Measurements from ENCODE around the gene C4A.
"Not testable (repeated sequence)": the region's sequence is repeated elsewhere in the genome, so short reads cannot be mapped to it uniquely, and the experiment has no call there.

The C4A gene

GRCh38 chr6:31958412-31958740, 23.5 kb upstream of the C4A start:
- no peak for DNase-seq (ENCODE audit: low read depth)
- H3K4me3 ChIP-seq (ENCODE audit: low read depth, low read length) = peak overlapping the region; percentile 100

- peak within 1 kb of the TSS; percentile 100 for H3K4me3 ChIP-seq (ENCODE audit: low read depth, low read length)
- peak; percentile 92 for DNase-seq (ENCODE audit: low read depth)
Measured at GRCh38 chr6:31958741-31959739, 22.8 kb upstream of the C4A start, which contains the start of the genes NELFE and SKIC2. Gene NELFE (minus strand): TSS chr6:31958971. CDS start chr6:31958446, 525 bp downstream. Gene SKIC2 (plus strand): TSS chr6:31959175. CDS start chr6:31959193, 18 bp downstream.

DNA sequence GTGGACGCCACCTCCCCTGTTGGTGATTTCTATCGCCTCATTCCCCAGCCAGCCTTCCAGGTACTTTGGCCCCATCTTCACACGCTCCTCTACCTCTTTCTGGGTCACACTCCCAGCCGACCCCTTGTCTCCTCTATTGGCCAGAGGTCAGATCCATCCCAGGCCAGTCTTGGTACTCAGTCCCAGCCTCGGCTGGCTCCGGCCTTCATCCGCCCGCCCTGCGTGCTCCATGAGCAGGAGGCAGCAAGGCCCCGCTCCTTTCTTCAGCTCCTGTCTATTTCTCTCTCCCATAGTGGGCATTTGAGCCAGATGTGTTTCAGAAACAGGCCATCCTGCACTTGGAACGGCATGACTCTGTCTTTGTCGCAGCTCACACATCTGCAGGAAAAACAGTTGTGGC, 20.2 kb upstream of the C4A start:
- no peak for DNase-seq (ENCODE audit: low read depth)
- H3K4me3 ChIP-seq (ENCODE audit: low read depth, low read length) = no peak overlapping the region

GRCh38 chr6:31963921-31964320, 17.9 kb upstream of the C4A start:
- H3K4me3 ChIP-seq (ENCODE audit: low read depth, low read length) = no peak overlapping the region
- DNase-seq (ENCODE audit: low read depth) = no peak

DNA sequence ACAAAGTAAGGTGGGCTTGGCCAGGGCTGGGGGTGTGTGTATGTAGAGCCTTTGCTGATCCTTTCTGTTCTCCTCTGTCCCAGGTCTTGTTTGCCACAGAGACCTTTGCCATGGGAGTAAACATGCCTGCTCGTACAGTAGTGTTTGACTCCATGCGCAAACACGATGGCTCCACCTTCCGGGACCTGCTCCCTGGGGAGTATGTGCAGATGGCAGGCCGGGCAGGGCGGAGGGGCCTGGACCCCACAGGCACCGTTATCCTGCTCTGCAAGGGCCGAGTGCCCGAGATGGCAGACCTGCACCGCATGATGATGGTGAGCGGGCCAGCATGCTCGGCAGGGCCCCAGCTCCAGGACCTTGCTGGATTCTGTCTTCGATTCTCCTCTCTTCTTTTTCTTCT, 16.2 kb upstream of the C4A start:
- H3K4me3 ChIP-seq (ENCODE audit: low read depth, low read length) = no peak overlapping the region
- no peak for DNase-seq (ENCODE audit: low read depth)

GRCh38 chr6:31966506-31966905, 15.4 kb upstream of the C4A start:
- H3K4me3 ChIP-seq (ENCODE audit: low read depth, low read length) = no peak overlapping the region
- DNase-seq (ENCODE audit: low read depth) = no peak

DNA sequence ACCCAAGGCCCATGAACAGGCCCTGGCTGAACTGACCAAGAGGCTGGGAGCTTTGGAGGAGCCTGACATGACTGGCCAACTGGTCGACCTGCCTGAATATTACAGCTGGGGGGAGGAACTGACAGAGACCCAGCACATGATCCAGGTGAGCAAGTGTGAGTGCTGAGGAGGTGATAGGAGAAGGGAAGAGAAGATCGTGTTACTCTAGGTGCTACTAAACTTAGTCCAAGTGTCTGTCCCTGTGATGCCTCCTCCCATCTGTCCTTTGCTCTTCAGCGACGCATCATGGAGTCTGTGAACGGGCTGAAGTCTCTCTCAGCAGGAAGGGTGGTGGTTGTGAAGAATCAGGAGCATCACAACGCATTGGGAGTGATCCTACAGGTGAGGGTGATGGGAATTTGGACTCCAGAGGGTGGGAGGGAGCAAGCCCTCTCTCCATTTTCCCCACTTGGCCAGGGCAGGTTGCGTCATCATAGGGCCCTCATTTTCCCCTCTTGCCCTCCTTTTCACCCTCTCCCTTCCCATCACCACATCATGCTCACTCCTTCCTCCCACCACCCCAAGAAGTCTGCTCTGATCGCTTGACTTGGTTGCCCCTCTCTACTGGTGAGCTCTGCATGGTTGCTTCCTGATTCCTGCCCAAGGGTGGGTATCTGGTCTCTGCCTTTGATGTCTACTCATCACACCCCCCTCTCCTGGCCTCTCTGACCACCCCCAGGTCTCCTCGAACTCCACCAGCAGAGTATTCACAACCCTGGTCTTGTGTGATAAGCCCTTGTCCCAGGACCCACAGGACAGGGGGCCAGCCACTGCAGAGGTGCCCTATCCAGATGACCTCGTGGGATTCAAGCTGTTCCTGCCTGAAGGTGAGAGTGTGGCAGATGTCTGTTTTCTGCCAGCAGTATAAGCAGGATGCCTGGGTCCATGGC, 14.6 kb upstream of the C4A start:
- no peak for DNase-seq (ENCODE audit: low read depth)
- H3K4me3 ChIP-seq (ENCODE audit: low read depth, low read length) = no peak overlapping the region

GRCh38 chr6:31967926-31968320, 13.9 kb upstream of the C4A start:
- H3K4me3 ChIP-seq (ENCODE audit: low read depth, low read length) = no peak overlapping the region
- no peak for DNase-seq (ENCODE audit: low read depth)

- H3K4me3 ChIP-seq (ENCODE audit: low read depth, low read length) = no peak overlapping the region
- no peak for DNase-seq (ENCODE audit: low read depth)
Measured at GRCh38 chr6:31968326-31968725, 13.5 kb upstream of the C4A start.

GRCh38 chr6:31968791-31969711, 12.8 kb upstream of the C4A start:
- no peak for DNase-seq (ENCODE audit: low read depth)
- H3K4me3 ChIP-seq (ENCODE audit: low read depth, low read length) = no peak overlapping the region

- no peak for DNase-seq (ENCODE audit: low read depth)
- peak overlapping the region; percentile 92 for H3K4me3 ChIP-seq (ENCODE audit: low read depth, low read length)
Measured at GRCh38 chr6:31969712-31970603, 11.9 kb upstream of the C4A start.

DNA sequence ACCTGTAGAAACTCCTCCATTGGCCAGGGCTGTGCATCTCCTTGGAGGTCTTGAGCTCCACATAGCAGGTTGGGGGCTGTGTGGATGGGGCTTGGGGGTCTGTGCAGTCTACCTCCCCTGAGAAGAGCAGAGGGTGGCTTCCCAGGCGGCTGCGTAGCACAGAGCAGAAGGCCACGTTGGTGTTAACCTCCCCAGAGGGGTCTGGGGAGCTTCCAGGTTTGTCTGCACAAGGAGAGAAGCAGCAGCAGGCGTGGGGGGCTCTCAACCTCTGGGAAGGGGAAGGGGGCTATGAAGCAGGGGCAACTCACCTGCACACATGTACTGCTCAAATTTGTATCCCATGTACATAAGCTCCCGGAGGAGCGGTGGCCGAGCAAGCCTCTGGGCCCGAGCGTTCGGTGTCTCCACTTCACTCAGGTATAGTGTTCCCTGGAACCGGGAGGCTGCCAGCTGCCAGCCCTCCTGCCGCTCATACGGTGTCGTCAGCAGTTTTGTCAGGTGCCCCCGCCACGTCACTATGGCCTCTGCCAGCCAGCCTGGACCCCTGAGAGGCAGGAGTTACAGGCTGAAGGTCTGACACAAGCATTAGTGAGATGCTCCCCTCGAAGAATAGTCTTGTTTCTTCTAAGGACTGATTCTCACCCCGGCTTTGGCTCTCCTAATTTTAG, 11.1 kb upstream of the C4A start:
- DNase-seq (ENCODE audit: low read depth) = no peak
- H3K4me3 ChIP-seq (ENCODE audit: low read depth, low read length) = peak overlapping the region; percentile 92

- DNase-seq (ENCODE audit: low read depth) = no peak
- H3K4me3 ChIP-seq (ENCODE audit: low read depth, low read length) = peak overlapping the region; percentile 92
Measured at GRCh38 chr6:31971279-31971992, 10.4 kb upstream of the C4A start.

- peak; percentile 96 for DNase-seq (ENCODE audit: low read depth)
- H3K4me3 ChIP-seq (ENCODE audit: low read depth, low read length) = peak within 1 kb of the TSS; percentile 92
Measured at GRCh38 chr6:31971993-31972708, 9.7 kb upstream of the C4A start, which contains the start of gene DXO. Gene DXO (minus strand): TSS chr6:31972138. CDS start chr6:31971675, 463 bp downstream.

- no peak for DNase-seq (ENCODE audit: low read depth)
- H3K4me3 ChIP-seq (ENCODE audit: low read depth, low read length) = peak overlapping the region; percentile 92
Measured at GRCh38 chr6:31972709-31973350, 9.0 kb upstream of the C4A start.

- DNase-seq (ENCODE audit: low read depth) = not testable (repeated sequence)
Measured at GRCh38 chr6:31976065-31976464, 5.8 kb upstream of the C4A start.

More at GRCh38 chr6:31976065-31976464, 5.8 kb upstream of the C4A start:
- H3K4me3 ChIP-seq (ENCODE audit: low read depth, low read length) = not testable (repeated sequence)
